ENCODE measurements around the gene TESK2.

DNA sequence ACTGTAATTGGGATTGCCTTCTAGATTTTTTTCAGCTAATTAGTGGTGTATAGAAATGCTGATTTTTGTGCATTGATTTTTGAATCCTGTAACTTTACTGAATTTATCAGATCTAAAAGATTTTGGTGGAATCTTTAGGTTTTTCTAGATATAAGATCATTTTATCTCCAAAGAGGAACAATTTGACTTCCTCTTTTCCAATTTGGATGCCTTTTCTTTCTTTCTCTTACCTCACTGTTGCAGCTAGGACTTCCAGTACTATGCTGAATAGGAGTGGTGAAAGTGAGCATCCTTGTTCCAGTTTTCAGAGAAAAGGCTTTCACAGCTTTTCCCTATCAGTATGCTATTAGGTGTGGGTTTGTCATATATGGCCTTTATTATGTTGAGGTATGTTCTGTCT is 53.6 kb downstream of the TESK2 start:
- TF ChIP-seq, protein P1, sequence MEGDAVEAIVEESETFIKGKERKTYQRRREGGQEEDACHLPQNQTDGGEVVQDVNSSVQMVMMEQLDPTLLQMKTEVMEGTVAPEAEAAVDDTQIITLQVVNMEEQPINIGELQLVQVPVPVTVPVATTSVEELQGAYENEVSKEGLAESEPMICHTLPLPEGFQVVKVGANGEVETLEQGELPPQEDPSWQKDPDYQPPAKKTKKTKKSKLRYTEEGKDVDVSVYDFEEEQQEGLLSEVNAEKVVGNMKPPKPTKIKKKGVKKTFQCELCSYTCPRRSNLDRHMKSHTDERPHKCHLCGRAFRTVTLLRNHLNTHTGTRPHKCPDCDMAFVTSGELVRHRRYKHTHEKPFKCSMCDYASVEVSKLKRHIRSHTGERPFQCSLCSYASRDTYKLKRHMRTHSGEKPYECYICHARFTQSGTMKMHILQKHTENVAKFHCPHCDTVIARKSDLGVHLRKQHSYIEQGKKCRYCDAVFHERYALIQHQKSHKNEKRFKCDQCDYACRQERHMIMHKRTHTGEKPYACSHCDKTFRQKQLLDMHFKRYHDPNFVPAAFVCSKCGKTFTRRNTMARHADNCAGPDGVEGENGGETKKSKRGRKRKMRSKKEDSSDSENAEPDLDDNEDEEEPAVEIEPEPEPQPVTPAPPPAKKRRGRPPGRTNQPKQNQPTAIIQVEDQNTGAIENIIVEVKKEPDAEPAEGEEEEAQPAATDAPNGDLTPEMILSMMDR (optimal IDR thresholded peaks at IDR 0.05 in 1 of 3, IDR thresholded peaks at IDR 0.05 in 1 of 3, conservative IDR thresholded peaks at IDR 0.05 in 1 of 3; ENCODE audit: extremely low read depth in 1 of 3, insufficient read depth in 2 of 3, low read length in 3 of 3) = no peak
- TF ChIP-seq EZH2 (IDR thresholded peaks at IDR 0.05; ENCODE audit: low read length) = no peak

All from keratinocyte (primary cell).